ENCODE data around the gene HGS. TPM values are rescaled to one million over a fixed set of nuclear protein-coding genes. Genes with fewer than 3 reads are reported as not detected.

HGS gene
- total and polyA plus RNA-seq, 2 donors (not counting 3 experiments of a cell fraction or from before 2014, with no cell fraction given): 166 to 191 TPM

- no peak overlapping the region for H2AFZ ChIP-seq (ENCODE audit: low read depth, low read length)
- no peak overlapping the region for H3K4me3 ChIP-seq (replicated peaks in 1 of 3; ENCODE audit: insufficient read depth in 1 of 3, low read depth in 1 of 3, low read length in 3 of 3)
- dilution Hi-C loops (cut with MboI; ENCODE audit: extremely low pct_ligation_motif_present, low sequenced_read_pairs) (no loop called here), intact Hi-C loops (cut with micrococcal nuclease) (no loop called here)
- DNase-seq (ENCODE audit: low read depth, low spot score) (no peak), FAIRE-seq (no peak)
- H3K79me2 ChIP-seq (ENCODE audit: control insufficient read depth, insufficient read depth, low read length): peaks cover 31% of the 10 kb centered on the region
- no TSS peak for BruUV-seq (replicated peaks)
- no peaks in the 10 kb centered on the region for H3K9me1 ChIP-seq (replicated peaks; ENCODE audit: control insufficient read depth, extremely low read depth, insufficient read depth, low read length)
- no peaks in the 10 kb centered on the region for H3K9me3 ChIP-seq (replicated peaks; ENCODE audit: control insufficient read depth, insufficient read depth, low read length)
- H3K4me2 ChIP-seq (ENCODE audit: insufficient read depth, low read length): no peak overlapping the region
- TF ChIP-seq GATA2 (IDR thresholded peaks at IDR 0.05; ENCODE audit: insufficient read depth, insufficient read length, low read depth, low read length): no peak
- no peak for TF ChIP-seq MYC (IDR thresholded peaks at IDR 0.05; ENCODE audit: low read depth, low read length)
- no peak for TF ChIP-seq POLR2A (IDR thresholded peaks at IDR 0.05; ENCODE audit: low read depth, low read length)
- TF ChIP-seq FOS (IDR thresholded peaks at IDR 0.05; ENCODE audit: borderline replicate concordance, insufficient read depth, low read length): no peak
- no peak for TF ChIP-seq CTCF (IDR thresholded peaks at IDR 0.05; ENCODE audit: extremely low read depth in 1 of 2, insufficient read depth in 1 of 2, low read depth in 1 of 2, low read length in 2 of 2)
- TF ChIP-seq EZH2 (IDR thresholded peaks at IDR 0.05; ENCODE audit: borderline replicate concordance, low read depth, low read length, severe bottlenecking): no peak
- no peak for TF ChIP-seq MAX (IDR thresholded peaks at IDR 0.05; ENCODE audit: insufficient read depth, insufficient read length)
- no peak for TF ChIP-seq JUN (IDR thresholded peaks at IDR 0.05; ENCODE audit: borderline replicate concordance, insufficient read depth, insufficient read length, low read depth)
- TF ChIP-seq POLR2AphosphoS5 (IDR thresholded peaks at IDR 0.05; ENCODE audit: insufficient read depth, low read depth, low read length): no peak
- no peaks in the 10 kb centered on the region for H4K20me1 ChIP-seq (replicated peaks; ENCODE audit: control insufficient read depth, extremely low read depth, insufficient read depth, low read length)
- ChIA-PET CTCF (no interaction called here), POLR2A (no interaction called here)
- H3K27me3 ChIP-seq (ENCODE audit: control insufficient read depth in 2 of 2, insufficient read depth in 2 of 2, low read length in 2 of 2): no peaks in the 10 kb centered on the region
- H3K4me1 ChIP-seq (ENCODE audit: control insufficient read depth, extremely low read depth, insufficient read depth, low read length): peaks cover 10% of the 10 kb centered on the region
- peaks cover 0 to 3% of the 10 kb centered on the region in 2 experiments for H3K36me3 ChIP-seq (ENCODE audit: control insufficient read depth in 2 of 2, extremely low read depth in 1 of 2, insufficient read depth in 2 of 2, low read length in 2 of 2)
- H3K9ac ChIP-seq (replicated peaks; ENCODE audit: extremely low read depth, insufficient read depth, low read length): no peak overlapping the region
- H3K27ac ChIP-seq (ENCODE audit: insufficient read depth, low read depth, low read length): no peak overlapping the region
These were observed 3.7 kb upstream of the HGS start for GRCh38 chr17:81680150-81680549.

Measured in endothelial cell of umbilical vein (primary cell).